Heart left ventricle (tissue), 16 donors: ENCODE measurements around the gene TNRC6C. TPM values are rescaled to one million over a fixed set of nuclear protein-coding genes. Genes with fewer than 3 reads are reported as not detected.

Source experiments
- ATAC-seq, 4 donors: fragments of 200-7000 bp; cut with Tn5 transposase; one replicate each; pipeline ENCODE4 v1.9.1; 2020 to 2022; ENCODE audit warnings: moderate library complexity in 4 of 4, mild to moderate bottlenecking in 3 of 4, moderate number of reproducible peaks in 1 of 4
- DNase-seq, 5 donors: peaks; one replicate each; pipeline ENCODE4 v3.0.0-alpha.2; 2020
- H3K27ac ChIP-seq, 12 donors: fragments of 200-600 bp; sonication (generic) in 4 of 12; one replicate each; pipeline versions ENCODE4 v1.5.0 to v1.8.0; 2016 to 2022; ENCODE audit warnings: mild to moderate bottlenecking in 2 of 12
- H3K27me3 ChIP-seq, 9 donors: fragments of 200-600 bp; sonication (generic) in 2 of 9; one replicate each; pipeline versions ENCODE4 v1.5.1 to v1.8.0; 2016 to 2022; ENCODE audit warnings: mild to moderate bottlenecking in 3 of 9
- H3K36me3 ChIP-seq, 9 donors: fragments of 200-600 bp; sonication (generic) in 2 of 9; one replicate each; pipeline versions ENCODE4 v1.5.0 to v1.8.0; 2018 to 2022; ENCODE audit warnings: mild to moderate bottlenecking in 2 of 9
- H3K4me1 ChIP-seq, 12 donors: fragments of 200-600 bp; sonication (generic) in 4 of 12; one replicate each; pipeline versions ENCODE4 v1.5.0 to v1.8.0; 2016 to 2022; ENCODE audit warnings: mild to moderate bottlenecking in 3 of 12
- H3K4me3 ChIP-seq, 12 donors: fragments of 200-600 bp; sonication (generic) in 4 of 12; one replicate each; pipeline versions ENCODE4 v1.5.0 to v1.8.0; 2017 to 2022; ENCODE audit warnings: mild to moderate bottlenecking in 9 of 12, moderate library complexity in 4 of 12
- H3K9me3 ChIP-seq, 12 donors: fragments of 200-600 bp; sonication (generic) in 4 of 12; one replicate each; pipeline versions ENCODE4 v1.5.0 to v1.8.0; 2016 to 2022; ENCODE audit warnings: mild to moderate bottlenecking in 1 of 12
- POLR2A ChIP-seq, 2 donors: fragments of 450-650 bp; IDR thresholded peaks; one replicate each; pipeline ENCODE4 v1.6.1; 2017; ENCODE audit warnings: antibody characterized with exemption in 2 of 2, mild to moderate bottlenecking in 2 of 2, moderate library complexity in 2 of 2
- WGBS, 4 donors: extraction: QIAGEN DNeasy Blood & Tissue Kit in 2 of 4; methylation state at CpG; one replicate each; pipeline versions ENCODE4 v1.1.5 to v1.1.7; 2013 to 2018; 5-methylcytosine and 5-hydroxymethylcytosine counted together
- intact Hi-C, 10 donors: fragments of 100-400 bp; cut with DNase I; formaldehyde crosslinking; loops; one replicate each; pipeline versions ENCODE4 v1.11.1 to v1.14.2; 2022
- polyA plus RNA-seq, 2 donors: library from polyadenylated mRNA; stranded (reverse); fragments of 200-250 nt; gene quantifications; one replicate each; pipeline ENCODE4 v1.2.3, GENCODE V29; 2013
- total RNA-seq, 9 donors: library from RNA; depleted of rRNA in 2 of 9; stranded (reverse); fragments of >200 nt in 2 of 9; fragmentation: NEBNext Ultra II Directional in 3 of 9; extraction: Animal tissue kit (Norgen Biotek cat#: 25700) in 3 of 9; gene quantifications; one replicate each; pipeline versions ENCODE4 v1.1.0 to v1.2.4, GENCODE V29; 2016 to 2023
- TF ChIP-seq, protein P1 (sequence below), 12 donors: fragments of 200-600 bp; sonication (generic) in 4 of 12; IDR thresholded peaks; one replicate each; pipeline versions ENCODE4 v1.5.0 to v1.8.0; 2018 to 2022; ENCODE audit warnings: antibody characterized with exemption in 12 of 12, mild to moderate bottlenecking in 5 of 12
- donor health status: ischemic (EF 13 %, LVEDD 7.1; RV severe dilation, severe dysfunction).
- donor health status: healthy with polysubstance abuse.
- donor health status: DM: no; HTN: yes; CAD: no.
- donor health status: DM: no; HTN: no; CAD: no.
- donor health status: ischemic (EF 25% LVEDD 6.9; RV normal size, moderate dysfunction).
- donor health status: ischemic (EF 25% LVEDD 5.7; RV mildly dilated, moderate dysfunction).
- donor health status: healthy.
- donor health status: DM: yes; HTN: yes; CAD: no.
- donor health status: ischemic (EF 35%, LVEDD 5.7; RV mildly dilated, moderate dysfunction).
- donor health status: nonischemic (EF 11% LVEDD 7.7; RV severe dilation, severe dysfunction).
- donor health status: DM: yes; HTN: yes; CAD: no.
- donor health status: PGD.
- donor health status: ischemic (EF 29% LVEDD 5.4; RV normal size, mild dysfunction).
- donor health status: nonischemic (EF 23%, LVEDD 6.1; RV moderate dilation, normal function).

The TNRC6C gene
- total and polyA plus RNA-seq, 11 donors, result 7.7 to 24.7 (median 19.0) TPM

DNA sequence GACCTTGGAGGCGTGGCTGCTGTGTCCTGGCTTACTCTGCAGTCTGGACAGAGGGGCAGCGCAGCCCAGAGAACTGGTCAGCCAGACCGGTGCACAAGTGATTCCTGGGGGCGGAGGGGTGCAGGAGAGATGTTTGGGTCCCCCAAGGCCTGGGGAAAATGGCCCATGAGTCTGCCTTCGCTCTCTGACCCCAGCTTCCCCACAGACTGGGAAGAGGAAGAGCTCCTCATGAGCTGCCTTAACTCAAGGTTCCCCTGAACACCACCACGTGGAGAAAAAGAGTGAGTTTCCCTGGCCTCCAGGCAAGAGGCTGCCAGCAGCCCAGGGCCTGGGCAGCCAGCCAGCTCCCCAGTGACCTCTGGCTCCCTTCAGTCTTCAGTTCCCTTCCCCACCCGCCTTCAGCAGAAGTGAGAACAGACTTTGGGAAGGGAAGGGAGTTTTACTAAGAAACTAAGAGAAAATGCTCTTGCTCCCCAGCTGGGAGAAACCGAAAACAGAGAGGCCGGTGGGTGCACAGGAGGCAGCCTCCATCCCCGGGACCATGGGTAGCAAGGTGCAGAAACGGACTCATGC is 185.7 kb downstream of the TNRC6C start:
- ATAC-seq (peak; percentile 68 to 80 (median 74)), DNase-seq (peak; percentile 88 to 93 (median 89))
- WGBS, 4 donors, result 34 to 46% (median 39%) methylated on average over 8 to 11 of the region's 11 CpGs
- H3K36me3 ChIP-seq, result peaks cover 0 to 17% (median 0%) of the 10 kb centered on the region in 9 donors
- no peaks in the 10 kb centered on the region for H3K9me3 ChIP-seq
- intact Hi-C loops, result no loop called here
- H3K27me3 ChIP-seq, result no peaks in the 10 kb centered on the region
- H3K4me3 ChIP-seq, result peak overlapping the region in 1 of 12 donors; percentile 29
- H3K27ac ChIP-seq, result peak overlapping the region in 11 of 12 donors; percentile 50 to 87 (median 71)
- TF ChIP-seq, protein P1, sequence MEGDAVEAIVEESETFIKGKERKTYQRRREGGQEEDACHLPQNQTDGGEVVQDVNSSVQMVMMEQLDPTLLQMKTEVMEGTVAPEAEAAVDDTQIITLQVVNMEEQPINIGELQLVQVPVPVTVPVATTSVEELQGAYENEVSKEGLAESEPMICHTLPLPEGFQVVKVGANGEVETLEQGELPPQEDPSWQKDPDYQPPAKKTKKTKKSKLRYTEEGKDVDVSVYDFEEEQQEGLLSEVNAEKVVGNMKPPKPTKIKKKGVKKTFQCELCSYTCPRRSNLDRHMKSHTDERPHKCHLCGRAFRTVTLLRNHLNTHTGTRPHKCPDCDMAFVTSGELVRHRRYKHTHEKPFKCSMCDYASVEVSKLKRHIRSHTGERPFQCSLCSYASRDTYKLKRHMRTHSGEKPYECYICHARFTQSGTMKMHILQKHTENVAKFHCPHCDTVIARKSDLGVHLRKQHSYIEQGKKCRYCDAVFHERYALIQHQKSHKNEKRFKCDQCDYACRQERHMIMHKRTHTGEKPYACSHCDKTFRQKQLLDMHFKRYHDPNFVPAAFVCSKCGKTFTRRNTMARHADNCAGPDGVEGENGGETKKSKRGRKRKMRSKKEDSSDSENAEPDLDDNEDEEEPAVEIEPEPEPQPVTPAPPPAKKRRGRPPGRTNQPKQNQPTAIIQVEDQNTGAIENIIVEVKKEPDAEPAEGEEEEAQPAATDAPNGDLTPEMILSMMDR (IDR thresholded peaks at IDR 0.05), result peak in 5 of 12 donors; percentile 6 to 46 (median 25)
- TF ChIP-seq POLR2A (IDR thresholded peaks at IDR 0.05), result no peak
- H3K4me1 ChIP-seq, result peaks cover 11 to 47% (median 30%) of the 10 kb centered on the region in 12 donors

DNA sequence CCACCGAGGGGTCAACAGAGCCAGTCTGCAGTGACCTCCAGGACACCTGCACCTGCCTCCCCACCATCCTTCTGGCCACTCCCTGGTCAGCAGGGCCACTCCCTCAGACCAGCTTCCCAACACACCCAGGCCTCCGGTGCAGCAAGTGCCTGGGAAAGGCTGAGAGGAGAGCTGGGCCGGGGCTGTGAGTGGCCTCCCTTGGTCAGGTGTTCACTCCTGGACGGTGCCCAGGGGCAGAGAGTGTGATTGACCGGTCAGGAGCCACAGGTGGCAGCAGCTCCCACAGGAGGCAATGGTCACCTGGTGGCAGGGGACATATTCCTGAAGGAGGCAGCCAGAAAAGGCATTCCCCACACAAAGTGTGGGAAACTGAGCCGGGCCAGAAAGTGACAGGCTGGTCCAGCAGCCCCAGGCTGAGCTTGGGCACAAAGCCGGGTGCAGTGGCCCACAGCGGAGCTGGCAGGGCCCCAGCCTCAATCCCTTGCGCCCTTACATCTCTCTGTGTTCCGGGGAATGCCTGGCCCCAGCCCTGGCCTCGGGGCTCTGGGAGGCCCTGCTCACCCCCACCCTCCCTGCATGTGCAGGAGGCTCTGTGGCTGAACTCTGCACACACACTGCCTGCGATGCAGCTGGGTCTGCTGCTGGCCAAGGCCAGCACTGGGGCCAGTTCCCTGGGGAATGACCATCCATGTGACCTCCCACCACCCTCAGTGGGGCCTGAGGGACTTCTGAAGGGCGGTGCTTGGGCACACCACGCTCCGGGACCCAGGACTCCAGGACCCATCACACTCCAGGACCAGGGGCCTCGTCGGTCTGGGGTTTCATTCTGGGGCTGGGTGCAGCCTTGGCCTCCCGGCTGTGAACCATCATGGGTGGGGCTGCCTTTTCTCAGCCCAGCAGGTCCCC is 186.5 kb downstream of the TNRC6C start:
- peaks cover 11 to 46% (median 30%) of the 10 kb centered on the region in 12 donors for H3K4me1 ChIP-seq
- 45 to 57% (median 49%) methylated on average over 3 to 18 of the region's 18 CpGs for WGBS, 4 donors
- H3K27me3 ChIP-seq, result no peaks in the 10 kb centered on the region
- H3K4me3 ChIP-seq, result peak overlapping the region in 1 of 12 donors; percentile 29
- H3K9me3 ChIP-seq, result no peaks in the 10 kb centered on the region
- peak in 1 of 5 donors; percentile 81 for DNase-seq
- intact Hi-C loops, result no loop called here
- TF ChIP-seq, protein P1 (IDR thresholded peaks at IDR 0.05), result no peak
- TF ChIP-seq POLR2A (IDR thresholded peaks at IDR 0.05), result no peak
- peaks cover 0 to 17% (median 0%) of the 10 kb centered on the region in 9 donors for H3K36me3 ChIP-seq
- ATAC-seq, result peak in 3 of 4 donors; percentile 7 to 40 (median 17)
- H3K27ac ChIP-seq, result peak overlapping the region in 11 of 12 donors; percentile 50 to 87 (median 71)

DNA sequence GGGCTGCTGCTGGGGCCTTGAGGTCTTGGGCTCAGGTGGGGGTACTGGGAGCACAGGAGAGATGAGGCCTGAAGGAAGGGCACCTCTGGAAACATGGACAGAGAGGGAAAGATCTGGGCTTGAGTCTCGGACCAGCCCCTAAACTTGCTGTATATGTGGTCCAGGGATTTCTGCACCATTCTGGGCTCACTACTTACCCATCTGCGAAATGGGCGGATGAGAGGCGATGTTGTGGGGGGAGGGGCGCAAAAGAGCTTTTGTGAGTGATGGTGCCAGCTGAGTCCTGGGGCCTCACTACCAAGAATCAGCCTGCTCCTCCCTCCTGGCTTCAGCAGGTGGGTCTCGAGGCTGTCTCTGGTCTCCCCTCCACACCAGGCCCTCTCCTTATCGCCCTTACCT is 188.0 kb downstream of the TNRC6C start:
- intact Hi-C loops, result no loop called here
- no peak overlapping the region for H3K27ac ChIP-seq
- no peak overlapping the region for H3K4me3 ChIP-seq
- H3K27me3 ChIP-seq, result no peaks in the 10 kb centered on the region
- TF ChIP-seq, protein P1 (IDR thresholded peaks at IDR 0.05), result no peak
- TF ChIP-seq POLR2A (IDR thresholded peaks at IDR 0.05), result no peak
- H3K9me3 ChIP-seq, result no peaks in the 10 kb centered on the region
- no peak for ATAC-seq
- WGBS, 4 donors, result 95 to 98% (median 97%) methylated on average over 7 of the region's 7 CpGs
- peaks cover 0 to 10% (median 0%) of the 10 kb centered on the region in 9 donors for H3K36me3 ChIP-seq
- H3K4me1 ChIP-seq, result peaks cover 11 to 41% (median 30%) of the 10 kb centered on the region in 12 donors
- no peak for DNase-seq

- WGBS, 4 donors, result 89 to 97% (median 93%) methylated on average over 6 of the region's 6 CpGs
- Histone ChIP-seq H3K4me3 (no peak overlapping the region), H3K27ac (no peak overlapping the region), H3K4me1 (peaks cover 11 to 45% (median 29%) of the 10 kb centered on the region in 12 donors), H3K36me3 (peaks cover 0 to 6% (median 0%) of the 10 kb centered on the region in 9 donors), H3K27me3 (no peaks in the 10 kb centered on the region), H3K9me3 (no peaks in the 10 kb centered on the region)
- intact Hi-C loops, result no loop called here
- ATAC-seq (no peak), DNase-seq (no peak)
- no peak for TF ChIP-seq POLR2A (IDR thresholded peaks at IDR 0.05)
- TF ChIP-seq, protein P1 (IDR thresholded peaks at IDR 0.05), result no peak
Observed at GRCh38 chr17:78146881-78147280, 188.4 kb downstream of the TNRC6C start.
